GM23338 (cell line): ENCODE data around the gene MAGI1. TPM values are rescaled to one million over a fixed set of nuclear protein-coding genes. Genes with fewer than 3 reads are reported as not detected.
A peak's percentile ranks its signal among the peaks of the same experiment; 100 is the strongest.

Experiments used
- ATAC-seq: fragments of 200-7000 bp; cut with Tn5 transposase; 3 replicates; pipeline ENCODE4 v1.9.1; 2020
- DNase-seq: peaks from one replicate; pipeline ENCODE4 v3.0.0-alpha.2; 2015; ENCODE audit warnings: low spot score
- H2AFZ ChIP-seq: fragments of 200-600 bp; sonication (generic); 2 replicates; pipeline ENCODE4 v1.8.0; 2016; ENCODE audit warnings: antibody characterized with exemption, mild to moderate bottlenecking, moderate library complexity
- H3F3A ChIP-seq: fragments of 200-600 bp; sonication (generic); replicated peaks from 2 replicates; pipeline ENCODE4 v1.8.0; 2017; ENCODE audit warnings: antibody characterized with exemption, mixed run types, low read depth
- H3K27ac ChIP-seq: fragments of 200-600 bp; sonication (generic); 2 replicates; pipeline ENCODE4 v1.6.1; 2016; ENCODE audit warnings: low read depth
- H3K27me3 ChIP-seq: fragments of 200-600 bp; sonication (generic); 2 replicates; pipeline ENCODE4 v1.8.0; 2016; ENCODE audit warnings: mild to moderate bottlenecking, mixed run types, moderate library complexity; ENCODE audit not compliant: insufficient read depth
- H3K36me3 ChIP-seq: fragments of 200-600 bp; sonication (generic); 2 replicates; pipeline ENCODE4 v1.8.0; 2016; ENCODE audit warnings: mild to moderate bottlenecking; ENCODE audit not compliant: insufficient read depth
- H3K4me1 ChIP-seq: fragments of 200-600 bp; sonication (generic); 2 replicates; pipeline ENCODE4 v1.8.0; 2016; ENCODE audit warnings: mild to moderate bottlenecking, moderate library complexity; ENCODE audit not compliant: insufficient read depth
- H3K4me2 ChIP-seq: fragments of 200-600 bp; sonication (generic); 2 replicates; pipeline ENCODE4 v1.7.1; 2017; ENCODE audit warnings: mixed run types
- H3K4me3 ChIP-seq: fragments of 200-600 bp; sonication (generic); 2 replicates; pipeline ENCODE4 v1.6.1; 2016; ENCODE audit warnings: mixed run types
- H3K79me2 ChIP-seq: fragments of 200-600 bp; sonication (generic); replicated peaks from 2 replicates; pipeline ENCODE4 v1.8.0; 2017; ENCODE audit warnings: mild to moderate bottlenecking; ENCODE audit not compliant: insufficient read depth
- H3K9me2 ChIP-seq: fragments of 200-600 bp; sonication (generic); 2 replicates; pipeline ENCODE4 v1.8.0; 2017; ENCODE audit not compliant: insufficient read depth
- H4K20me1 ChIP-seq: fragments of 200-600 bp; sonication (generic); replicated peaks from 2 replicates; pipeline ENCODE4 v1.8.0; 2017; ENCODE audit warnings: mild to moderate bottlenecking; ENCODE audit not compliant: insufficient read depth
- H3K27ac Mint-ChIP-seq: 2 replicates; pipeline ENCODE4 v1.8.0; 2020; ENCODE audit warnings: inconsistent platforms, mild to moderate bottlenecking, moderate library complexity, mixed read lengths
- H3K27me3 Mint-ChIP-seq: 3 replicates; pipeline ENCODE4 v1.8.0; 2022; ENCODE audit warnings: low read depth, mild to moderate bottlenecking, moderate library complexity, mixed read lengths, inconsistent platforms; ENCODE audit not compliant: insufficient read depth, poor library complexity
- H3K36me3 Mint-ChIP-seq: 3 replicates; pipeline ENCODE4 v1.8.0; 2021; ENCODE audit warnings: low read depth, mild to moderate bottlenecking, inconsistent platforms, moderate library complexity, mixed read lengths
- H3K4me1 Mint-ChIP-seq: 3 replicates; pipeline ENCODE4 v1.8.0; 2020; ENCODE audit warnings: mild to moderate bottlenecking, inconsistent platforms, mixed read lengths
- H3K4me3 Mint-ChIP-seq: 3 replicates; pipeline ENCODE4 v1.8.0; 2021; ENCODE audit warnings: moderate library complexity, mild to moderate bottlenecking, inconsistent platforms, mixed read lengths
- H3K9me3 Mint-ChIP-seq: 3 replicates; pipeline ENCODE4 v1.8.0; 2020; ENCODE audit warnings: moderate library complexity, mild to moderate bottlenecking, inconsistent platforms, mixed read lengths
- CREB1 ChIP-seq: fragments of 250-450 bp; sonication (Bioruptor Pico); IDR thresholded peaks from 2 replicates; pipeline ENCODE4 v1.5.0; 2020; ENCODE audit warnings: low read depth, mild to moderate bottlenecking, moderate library complexity
- EZH2 ChIP-seq: fragments of 200-600 bp; sonication (generic); IDR thresholded peaks from one replicate; pipeline ENCODE4 v1.8.0; 2017; ENCODE audit warnings: antibody characterized with exemption, mild to moderate bottlenecking, low read depth; ENCODE audit not compliant: unreplicated experiment
- EZH2phosphoT487 ChIP-seq: fragments of 200-600 bp; sonication (generic); IDR thresholded peaks from one replicate; pipeline ENCODE4 v1.8.1; 2018; ENCODE audit warnings: antibody characterized with exemption; ENCODE audit not compliant: unreplicated experiment
- JUNB ChIP-seq: IDR thresholded peaks from one replicate; pipeline ENCODE4 v1.6.1; 2016; ENCODE audit warnings: antibody characterized with exemption; ENCODE audit not compliant: unreplicated experiment
- NANOG ChIP-seq: IDR thresholded peaks from 2 replicates; pipeline ENCODE4 v1.6.1; 2016; ENCODE audit warnings: antibody characterized with exemption, borderline replicate concordance
- POLR2AphosphoS5 ChIP-seq: IDR thresholded peaks from 2 replicates; pipeline ENCODE4 v1.6.1; 2016; ENCODE audit warnings: antibody characterized with exemption, low read depth
- STAT1 ChIP-seq: IDR thresholded peaks from one replicate; pipeline ENCODE4 v1.6.1; 2016; ENCODE audit warnings: antibody characterized with exemption; ENCODE audit not compliant: unreplicated experiment
- ZNF114 ChIP-seq: fragments of 250-450 bp; sonication (Bioruptor Pico); IDR thresholded peaks from 2 replicates; pipeline ENCODE4 v1.5.0; 2020; ENCODE audit warnings: mild to moderate bottlenecking, moderate library complexity
- ZNF331 ChIP-seq: fragments of 250-450 bp; sonication (Bioruptor Pico); IDR thresholded peaks from 2 replicates; pipeline ENCODE4 v1.5.0; 2020; ENCODE audit warnings: low read depth, mild to moderate bottlenecking, moderate library complexity
- polyA plus RNA-seq: library from polyadenylated mRNA; unstranded; fragments of >200 nt; fragmentation: Nextera tagmentation; extraction: Ambion mirVana; gene quantifications from 2 replicates; pipeline ENCODE4 v1.2.1, GENCODE V29; 2016
- total RNA-seq: library from RNA; depleted of rRNA; stranded (reverse); fragments of >200 nt; shearing (Covaris generic); gene quantifications from 2 replicates; pipeline ENCODE4 v1.2.3, GENCODE V29; 2014
- TF ChIP-seq, protein P1 (sequence below): fragments of 250-450 bp; sonication (Bioruptor Pico); IDR thresholded peaks from 2 replicates; pipeline ENCODE4 v1.5.0; 2020; ENCODE audit warnings: mild to moderate bottlenecking, moderate library complexity
- TF ChIP-seq, protein P2 (sequence below): IDR thresholded peaks from one replicate; pipeline ENCODE4 v1.6.1; 2018; ENCODE audit warnings: antibody characterized with exemption; ENCODE audit not compliant: unreplicated experiment
- TF ChIP-seq, protein P3 (sequence below), 2 experiments: fragments of 200-600 bp in 1 of 2; sonication (generic) in 1 of 2; conservative IDR thresholded peaks; 2 replicates each; pipeline versions ENCODE4 v1.5.1 to v1.6.1; 2016 to 2017; ENCODE audit warnings: antibody characterized with exemption in 2 of 2, low read depth in 2 of 2, mild to moderate bottlenecking in 2 of 2, moderate library complexity in 1 of 2
- TF ChIP-seq, protein P4 (sequence below): IDR thresholded peaks from 2 replicates; pipeline ENCODE4 v1.6.1; 2016; ENCODE audit warnings: antibody characterized with exemption

Gene MAGI1
- total and polyA plus RNA-seq, 2 experiments from 2014 or later, result 27.4 to 71.2 TPM

DNA sequence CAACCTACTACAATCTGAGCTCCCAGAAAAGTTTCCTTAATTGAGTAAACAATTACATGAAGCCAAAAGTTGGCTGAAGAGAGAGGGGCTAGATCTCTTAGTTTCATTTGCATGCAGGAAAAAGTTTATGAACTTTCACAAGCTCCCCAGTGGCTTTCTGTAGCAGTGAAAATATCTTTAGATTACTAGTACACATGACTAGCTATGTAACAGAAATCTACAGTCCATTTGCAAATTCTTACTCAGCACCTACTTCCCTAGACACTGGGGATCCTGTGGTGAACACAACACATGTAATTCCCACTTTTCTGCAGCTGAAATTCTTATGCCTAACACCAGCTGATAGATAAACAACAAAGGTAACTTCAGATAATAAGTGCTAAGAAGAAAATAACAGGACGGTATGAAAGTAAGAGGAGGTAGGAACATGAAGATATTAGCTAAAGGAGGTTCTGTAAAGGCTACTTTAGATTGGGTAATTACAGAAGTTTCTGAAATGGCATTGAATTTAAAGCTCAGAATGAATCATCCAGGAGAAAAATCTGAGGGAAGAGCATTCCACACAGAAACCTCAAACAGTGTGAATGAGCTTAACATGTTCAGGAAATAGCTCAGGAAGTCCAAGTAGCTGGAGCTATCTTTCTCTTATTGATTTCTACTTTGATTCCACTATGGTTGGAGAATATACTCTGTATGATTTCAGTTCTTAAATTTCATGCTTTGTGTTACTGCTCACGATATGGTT lies 204.8 kb downstream of the MAGI1 start:
- Mint-ChIP-seq H3K4me3 (no peak overlapping the region), H3K4me1 (peaks cover 55% of the 10 kb centered on the region), H3K27ac (0 out of 2 replicates have a peak overlapping the region, but pooled peaks have one; percentile 31), H3K27me3 (peaks cover 2% of the 10 kb centered on the region), H3K36me3 (no peaks in the 10 kb centered on the region), H3K9me3 (no peaks in the 10 kb centered on the region)
- H3K79me2 ChIP-seq, result peaks cover 22% of the 10 kb centered on the region
- no peak overlapping the region for H2AFZ ChIP-seq
- ATAC-seq (no peak), DNase-seq (no peak)
- no peaks in the 10 kb centered on the region for H3F3A ChIP-seq
- H3K36me3 ChIP-seq, result no peaks in the 10 kb centered on the region
- no peak overlapping the region for H3K4me2 ChIP-seq
- H3K9me2 ChIP-seq, result no peaks in the 10 kb centered on the region
- H3K27ac ChIP-seq, result no peak overlapping the region
- H3K4me1 ChIP-seq, result peaks cover 30% of the 10 kb centered on the region
- H3K27me3 ChIP-seq, result no peaks in the 10 kb centered on the region
- TF ChIP-seq EZH2, result no peak
- TF ChIP-seq ZNF114 (CRISPR knock-in tag), result no peak
- TF ChIP-seq, protein P1, sequence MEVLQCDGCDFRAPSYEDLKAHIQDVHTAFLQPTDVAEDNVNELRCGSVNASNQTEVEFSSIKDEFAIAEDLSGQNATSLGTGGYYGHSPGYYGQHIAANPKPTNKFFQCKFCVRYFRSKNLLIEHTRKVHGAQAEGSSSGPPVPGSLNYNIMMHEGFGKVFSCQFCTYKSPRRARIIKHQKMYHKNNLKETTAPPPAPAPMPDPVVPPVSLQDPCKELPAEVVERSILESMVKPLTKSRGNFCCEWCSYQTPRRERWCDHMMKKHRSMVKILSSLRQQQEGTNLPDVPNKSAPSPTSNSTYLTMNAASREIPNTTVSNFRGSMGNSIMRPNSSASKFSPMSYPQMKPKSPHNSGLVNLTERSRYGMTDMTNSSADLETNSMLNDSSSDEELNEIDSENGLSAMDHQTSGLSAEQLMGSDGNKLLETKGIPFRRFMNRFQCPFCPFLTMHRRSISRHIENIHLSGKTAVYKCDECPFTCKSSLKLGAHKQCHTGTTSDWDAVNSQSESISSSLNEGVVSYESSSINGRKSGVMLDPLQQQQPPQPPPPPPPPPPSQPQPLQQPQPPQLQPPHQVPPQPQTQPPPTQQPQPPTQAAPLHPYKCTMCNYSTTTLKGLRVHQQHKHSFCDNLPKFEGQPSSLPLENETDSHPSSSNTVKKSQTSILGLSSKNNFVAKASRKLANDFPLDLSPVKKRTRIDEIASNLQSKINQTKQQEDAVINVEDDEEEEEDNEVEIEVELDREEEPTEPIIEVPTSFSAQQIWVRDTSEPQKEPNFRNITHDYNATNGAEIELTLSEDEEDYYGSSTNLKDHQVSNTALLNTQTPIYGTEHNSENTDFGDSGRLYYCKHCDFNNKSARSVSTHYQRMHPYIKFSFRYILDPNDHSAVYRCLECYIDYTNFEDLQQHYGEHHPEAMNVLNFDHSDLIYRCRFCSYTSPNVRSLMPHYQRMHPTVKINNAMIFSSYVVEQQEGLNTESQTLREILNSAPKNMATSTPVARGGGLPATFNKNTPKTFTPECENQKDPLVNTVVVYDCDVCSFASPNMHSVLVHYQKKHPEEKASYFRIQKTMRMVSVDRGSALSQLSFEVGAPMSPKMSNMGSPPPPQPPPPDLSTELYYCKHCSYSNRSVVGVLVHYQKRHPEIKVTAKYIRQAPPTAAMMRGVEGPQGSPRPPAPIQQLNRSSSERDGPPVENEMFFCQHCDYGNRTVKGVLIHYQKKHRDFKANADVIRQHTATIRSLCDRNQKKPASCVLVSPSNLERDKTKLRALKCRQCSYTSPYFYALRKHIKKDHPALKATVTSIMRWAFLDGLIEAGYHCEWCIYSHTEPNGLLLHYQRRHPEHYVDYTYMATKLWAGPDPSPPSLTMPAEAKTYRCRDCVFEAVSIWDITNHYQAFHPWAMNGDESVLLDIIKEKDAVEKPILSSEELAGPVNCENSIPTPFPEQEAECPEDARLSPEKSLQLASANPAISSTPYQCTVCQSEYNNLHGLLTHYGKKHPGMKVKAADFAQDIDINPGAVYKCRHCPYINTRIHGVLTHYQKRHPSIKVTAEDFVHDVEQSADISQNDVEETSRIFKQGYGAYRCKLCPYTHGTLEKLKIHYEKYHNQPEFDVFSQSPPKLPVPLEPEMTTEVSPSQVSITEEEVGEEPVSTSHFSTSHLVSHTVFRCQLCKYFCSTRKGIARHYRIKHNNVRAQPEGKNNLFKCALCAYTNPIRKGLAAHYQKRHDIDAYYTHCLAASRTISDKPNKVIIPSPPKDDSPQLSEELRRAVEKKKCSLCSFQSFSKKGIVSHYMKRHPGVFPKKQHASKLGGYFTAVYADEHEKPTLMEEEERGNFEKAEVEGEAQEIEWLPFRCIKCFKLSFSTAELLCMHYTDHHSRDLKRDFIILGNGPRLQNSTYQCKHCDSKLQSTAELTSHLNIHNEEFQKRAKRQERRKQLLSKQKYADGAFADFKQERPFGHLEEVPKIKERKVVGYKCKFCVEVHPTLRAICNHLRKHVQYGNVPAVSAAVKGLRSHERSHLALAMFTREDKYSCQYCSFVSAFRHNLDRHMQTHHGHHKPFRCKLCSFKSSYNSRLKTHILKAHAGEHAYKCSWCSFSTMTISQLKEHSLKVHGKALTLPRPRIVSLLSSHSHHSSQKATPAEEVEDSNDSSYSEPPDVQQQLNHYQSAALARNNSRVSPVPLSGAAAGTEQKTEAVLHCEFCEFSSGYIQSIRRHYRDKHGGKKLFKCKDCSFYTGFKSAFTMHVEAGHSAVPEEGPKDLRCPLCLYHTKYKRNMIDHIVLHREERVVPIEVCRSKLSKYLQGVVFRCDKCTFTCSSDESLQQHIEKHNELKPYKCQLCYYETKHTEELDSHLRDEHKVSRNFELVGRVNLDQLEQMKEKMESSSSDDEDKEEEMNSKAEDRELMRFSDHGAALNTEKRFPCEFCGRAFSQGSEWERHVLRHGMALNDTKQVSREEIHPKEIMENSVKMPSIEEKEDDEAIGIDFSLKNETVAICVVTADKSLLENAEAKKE (CRISPR knock-in tag), result no peak
- TF ChIP-seq, protein P2, sequence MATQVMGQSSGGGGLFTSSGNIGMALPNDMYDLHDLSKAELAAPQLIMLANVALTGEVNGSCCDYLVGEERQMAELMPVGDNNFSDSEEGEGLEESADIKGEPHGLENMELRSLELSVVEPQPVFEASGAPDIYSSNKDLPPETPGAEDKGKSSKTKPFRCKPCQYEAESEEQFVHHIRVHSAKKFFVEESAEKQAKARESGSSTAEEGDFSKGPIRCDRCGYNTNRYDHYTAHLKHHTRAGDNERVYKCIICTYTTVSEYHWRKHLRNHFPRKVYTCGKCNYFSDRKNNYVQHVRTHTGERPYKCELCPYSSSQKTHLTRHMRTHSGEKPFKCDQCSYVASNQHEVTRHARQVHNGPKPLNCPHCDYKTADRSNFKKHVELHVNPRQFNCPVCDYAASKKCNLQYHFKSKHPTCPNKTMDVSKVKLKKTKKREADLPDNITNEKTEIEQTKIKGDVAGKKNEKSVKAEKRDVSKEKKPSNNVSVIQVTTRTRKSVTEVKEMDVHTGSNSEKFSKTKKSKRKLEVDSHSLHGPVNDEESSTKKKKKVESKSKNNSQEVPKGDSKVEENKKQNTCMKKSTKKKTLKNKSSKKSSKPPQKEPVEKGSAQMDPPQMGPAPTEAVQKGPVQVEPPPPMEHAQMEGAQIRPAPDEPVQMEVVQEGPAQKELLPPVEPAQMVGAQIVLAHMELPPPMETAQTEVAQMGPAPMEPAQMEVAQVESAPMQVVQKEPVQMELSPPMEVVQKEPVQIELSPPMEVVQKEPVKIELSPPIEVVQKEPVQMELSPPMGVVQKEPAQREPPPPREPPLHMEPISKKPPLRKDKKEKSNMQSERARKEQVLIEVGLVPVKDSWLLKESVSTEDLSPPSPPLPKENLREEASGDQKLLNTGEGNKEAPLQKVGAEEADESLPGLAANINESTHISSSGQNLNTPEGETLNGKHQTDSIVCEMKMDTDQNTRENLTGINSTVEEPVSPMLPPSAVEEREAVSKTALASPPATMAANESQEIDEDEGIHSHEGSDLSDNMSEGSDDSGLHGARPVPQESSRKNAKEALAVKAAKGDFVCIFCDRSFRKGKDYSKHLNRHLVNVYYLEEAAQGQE, result no peak
- TF ChIP-seq, protein P3, sequence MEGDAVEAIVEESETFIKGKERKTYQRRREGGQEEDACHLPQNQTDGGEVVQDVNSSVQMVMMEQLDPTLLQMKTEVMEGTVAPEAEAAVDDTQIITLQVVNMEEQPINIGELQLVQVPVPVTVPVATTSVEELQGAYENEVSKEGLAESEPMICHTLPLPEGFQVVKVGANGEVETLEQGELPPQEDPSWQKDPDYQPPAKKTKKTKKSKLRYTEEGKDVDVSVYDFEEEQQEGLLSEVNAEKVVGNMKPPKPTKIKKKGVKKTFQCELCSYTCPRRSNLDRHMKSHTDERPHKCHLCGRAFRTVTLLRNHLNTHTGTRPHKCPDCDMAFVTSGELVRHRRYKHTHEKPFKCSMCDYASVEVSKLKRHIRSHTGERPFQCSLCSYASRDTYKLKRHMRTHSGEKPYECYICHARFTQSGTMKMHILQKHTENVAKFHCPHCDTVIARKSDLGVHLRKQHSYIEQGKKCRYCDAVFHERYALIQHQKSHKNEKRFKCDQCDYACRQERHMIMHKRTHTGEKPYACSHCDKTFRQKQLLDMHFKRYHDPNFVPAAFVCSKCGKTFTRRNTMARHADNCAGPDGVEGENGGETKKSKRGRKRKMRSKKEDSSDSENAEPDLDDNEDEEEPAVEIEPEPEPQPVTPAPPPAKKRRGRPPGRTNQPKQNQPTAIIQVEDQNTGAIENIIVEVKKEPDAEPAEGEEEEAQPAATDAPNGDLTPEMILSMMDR (conservative IDR thresholded peaks at IDR 0.05; ENCODE audit: low read depth in 2 of 2), result no peak
- TF ChIP-seq ZNF331 (CRISPR knock-in tag), result no peak
- TF ChIP-seq, protein P4, sequence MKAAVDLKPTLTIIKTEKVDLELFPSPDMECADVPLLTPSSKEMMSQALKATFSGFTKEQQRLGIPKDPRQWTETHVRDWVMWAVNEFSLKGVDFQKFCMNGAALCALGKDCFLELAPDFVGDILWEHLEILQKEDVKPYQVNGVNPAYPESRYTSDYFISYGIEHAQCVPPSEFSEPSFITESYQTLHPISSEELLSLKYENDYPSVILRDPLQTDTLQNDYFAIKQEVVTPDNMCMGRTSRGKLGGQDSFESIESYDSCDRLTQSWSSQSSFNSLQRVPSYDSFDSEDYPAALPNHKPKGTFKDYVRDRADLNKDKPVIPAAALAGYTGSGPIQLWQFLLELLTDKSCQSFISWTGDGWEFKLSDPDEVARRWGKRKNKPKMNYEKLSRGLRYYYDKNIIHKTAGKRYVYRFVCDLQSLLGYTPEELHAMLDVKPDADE, result no peak
- no peak for TF ChIP-seq JUNB
- no peak for TF ChIP-seq NANOG
- no peak for TF ChIP-seq STAT1
- TF ChIP-seq POLR2AphosphoS5, result no peak
- no peak for TF ChIP-seq EZH2phosphoT487
- TF ChIP-seq CREB1, result no peak
- peaks cover 6% of the 10 kb centered on the region; the same call in 1 of the 2 replicates for H4K20me1 ChIP-seq
- H3K4me3 ChIP-seq, result no peak overlapping the region
